Progenitor cell of endocrine pancreas (in vitro differentiated cells): ENCODE results near the gene RCE1. TPM values are rescaled to one million over a fixed set of nuclear protein-coding genes. Genes with fewer than 3 reads are reported as not detected.

Experiments used
- DNase-seq: peaks from one replicate; pipeline ENCODE4 v3.0.0; 2021; ENCODE audit warnings: low spot score; ENCODE audit not compliant: unreplicated experiment
- H3K27ac Mint-ChIP-seq: 2 replicates; pipeline ENCODE4 v1.8.0; 2021; ENCODE audit warnings: mild to moderate bottlenecking, moderate library complexity, mixed read lengths
- H3K27me3 Mint-ChIP-seq: 2 replicates; pipeline ENCODE4 v1.8.0; 2021; ENCODE audit warnings: mixed read lengths
- H3K36me3 Mint-ChIP-seq: 2 replicates; pipeline ENCODE4 v1.8.0; 2022; ENCODE audit warnings: mixed read lengths; ENCODE audit not compliant: insufficient read depth
- H3K4me1 Mint-ChIP-seq: 2 replicates; pipeline ENCODE4 v1.8.0; 2021; ENCODE audit warnings: low read depth, mixed read lengths
- H3K4me3 Mint-ChIP-seq: 2 replicates; pipeline ENCODE4 v1.8.0; 2021; ENCODE audit warnings: low read depth, mild to moderate bottlenecking, moderate library complexity, mixed read lengths
- H3K9me3 Mint-ChIP-seq: 2 replicates; pipeline ENCODE4 v1.8.0; 2021; ENCODE audit warnings: low read depth, mixed read lengths
- total RNA-seq: library from RNA; stranded (reverse); gene quantifications from 2 replicates; pipeline ENCODE4 v1.2.1, GENCODE V29; 2021
- TF ChIP-seq, protein P1 (sequence below): fragments of 200-600 bp; sonication (generic); IDR thresholded peaks from one replicate; pipeline ENCODE4 v1.5.0; 2021; ENCODE audit warnings: antibody characterized with exemption, mild to moderate bottlenecking; ENCODE audit not compliant: unreplicated experiment

The RCE1 gene
- total RNA-seq, 1 donor from 2014 or later, result 33.3 TPM

DNA sequence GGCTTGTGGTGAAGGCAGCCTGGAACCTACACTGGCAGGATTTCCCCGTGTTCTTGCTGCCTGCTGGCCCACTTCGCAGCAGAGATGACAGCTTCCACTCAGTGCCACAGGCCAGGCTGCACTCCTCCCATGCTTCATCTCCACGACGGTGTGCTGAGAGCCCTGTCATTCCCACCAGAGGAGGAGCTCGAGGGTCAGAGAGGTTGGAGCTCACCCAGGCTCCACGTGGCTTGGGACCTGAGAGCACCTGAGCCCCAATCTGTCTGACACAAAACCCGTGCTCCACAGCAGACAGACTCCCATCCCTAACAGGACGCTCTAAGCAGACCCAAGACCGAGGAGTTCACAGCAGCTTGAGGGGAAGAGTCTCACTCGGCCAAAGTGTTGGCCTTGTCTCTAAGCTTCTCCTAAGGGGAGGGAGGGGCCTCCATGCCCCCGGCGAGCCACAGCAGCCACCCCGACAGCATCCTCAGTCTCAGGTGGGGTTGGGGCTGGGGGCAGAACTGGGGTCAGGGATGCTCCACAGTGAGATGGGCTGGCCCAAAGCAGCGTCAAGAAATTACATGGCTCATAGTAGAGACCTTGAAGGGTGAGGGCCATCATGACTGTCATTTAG is 24.3 kb downstream of the RCE1 start:
- TF ChIP-seq, protein P1, sequence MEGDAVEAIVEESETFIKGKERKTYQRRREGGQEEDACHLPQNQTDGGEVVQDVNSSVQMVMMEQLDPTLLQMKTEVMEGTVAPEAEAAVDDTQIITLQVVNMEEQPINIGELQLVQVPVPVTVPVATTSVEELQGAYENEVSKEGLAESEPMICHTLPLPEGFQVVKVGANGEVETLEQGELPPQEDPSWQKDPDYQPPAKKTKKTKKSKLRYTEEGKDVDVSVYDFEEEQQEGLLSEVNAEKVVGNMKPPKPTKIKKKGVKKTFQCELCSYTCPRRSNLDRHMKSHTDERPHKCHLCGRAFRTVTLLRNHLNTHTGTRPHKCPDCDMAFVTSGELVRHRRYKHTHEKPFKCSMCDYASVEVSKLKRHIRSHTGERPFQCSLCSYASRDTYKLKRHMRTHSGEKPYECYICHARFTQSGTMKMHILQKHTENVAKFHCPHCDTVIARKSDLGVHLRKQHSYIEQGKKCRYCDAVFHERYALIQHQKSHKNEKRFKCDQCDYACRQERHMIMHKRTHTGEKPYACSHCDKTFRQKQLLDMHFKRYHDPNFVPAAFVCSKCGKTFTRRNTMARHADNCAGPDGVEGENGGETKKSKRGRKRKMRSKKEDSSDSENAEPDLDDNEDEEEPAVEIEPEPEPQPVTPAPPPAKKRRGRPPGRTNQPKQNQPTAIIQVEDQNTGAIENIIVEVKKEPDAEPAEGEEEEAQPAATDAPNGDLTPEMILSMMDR, result no peak
- DNase-seq, result no peak

DNA sequence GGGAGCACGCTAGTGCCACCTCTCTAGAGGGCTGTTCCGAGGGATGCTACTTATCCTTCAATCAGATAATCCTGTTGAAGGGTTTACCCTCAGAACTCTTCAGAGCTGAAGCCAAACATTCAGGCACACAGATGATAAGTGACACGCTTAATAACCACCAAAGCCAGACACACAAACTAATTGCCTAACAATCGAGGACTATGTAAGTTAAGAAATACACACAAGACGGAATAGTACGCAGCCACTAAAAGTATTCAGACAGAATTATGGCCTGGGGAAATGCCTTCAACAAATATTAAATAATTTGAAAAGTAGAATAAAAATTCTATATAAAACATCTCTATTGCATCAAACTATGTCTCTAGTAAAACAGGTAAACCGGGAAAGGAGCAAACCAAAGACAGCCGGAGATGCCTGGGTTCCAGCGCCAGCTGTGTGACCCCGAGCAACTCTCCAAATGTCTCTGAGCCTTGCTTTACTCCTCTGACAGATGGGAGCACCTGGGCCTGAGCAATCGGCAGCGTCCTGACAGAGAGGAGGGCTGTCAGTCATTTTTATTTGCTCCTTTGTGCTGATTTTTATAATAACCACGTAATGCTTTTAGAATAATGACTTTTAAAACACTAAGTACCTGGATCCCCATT is 25.0 kb downstream of the RCE1 start:
- Mint-ChIP-seq H3K4me1 (no peaks in the 10 kb centered on the region), H3K36me3 (no peaks in the 10 kb centered on the region), H3K4me3 (no peak overlapping the region), H3K9me3 (no peaks in the 10 kb centered on the region), H3K27ac (no peak overlapping the region), H3K27me3 (no peaks in the 10 kb centered on the region)
- TF ChIP-seq, protein P1, result no peak
- DNase-seq, result no peak

More for the DNA sequence above, 24.3 kb downstream of the RCE1 start:
- Mint-ChIP-seq H3K4me1 (no peaks in the 10 kb centered on the region), H3K9me3 (no peaks in the 10 kb centered on the region), H3K27me3 (no peaks in the 10 kb centered on the region), H3K36me3 (no peaks in the 10 kb centered on the region), H3K27ac (no peak overlapping the region), H3K4me3 (no peak overlapping the region)

DNA sequence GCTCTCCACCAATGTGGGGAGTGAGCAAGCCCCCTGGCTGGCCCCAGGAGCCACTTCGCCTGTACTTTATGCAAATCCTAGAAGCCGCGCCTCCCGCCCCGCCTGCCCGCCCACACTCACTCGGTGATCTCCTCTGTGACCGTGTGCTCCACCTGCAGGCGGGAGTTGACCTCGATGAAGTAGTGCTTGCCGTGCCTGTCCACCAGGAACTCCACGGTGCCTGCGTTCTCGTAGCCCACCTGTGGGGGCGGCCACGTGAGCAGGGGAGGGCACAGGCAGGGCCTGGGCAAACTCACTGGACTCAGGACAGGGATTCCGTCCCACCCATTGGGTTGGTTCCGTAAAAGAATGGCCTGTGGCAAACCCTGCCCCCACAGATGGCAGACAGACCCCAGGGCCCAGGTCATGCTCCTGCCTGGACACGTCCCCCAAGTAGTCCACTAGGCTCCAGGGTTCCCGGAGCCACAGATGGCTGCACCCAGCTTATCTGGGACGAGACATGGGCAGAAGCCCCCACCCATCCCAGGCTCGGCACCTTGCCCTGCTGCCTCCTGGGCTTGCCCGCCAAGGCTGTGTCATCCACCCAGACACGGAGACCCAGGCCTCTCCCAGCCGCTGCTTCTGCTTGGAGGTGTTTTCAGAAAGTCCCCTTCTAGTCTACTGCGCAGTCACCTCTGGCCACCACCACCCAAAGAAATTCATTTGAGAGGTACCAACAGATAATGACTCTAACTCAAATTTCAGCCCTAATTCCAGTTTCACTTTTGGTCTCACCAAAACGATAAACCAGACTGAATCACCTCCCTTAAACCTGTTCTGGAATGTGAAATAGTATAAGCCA is 25.7 kb downstream of the RCE1 start:
- TF ChIP-seq, protein P1, result peak; percentile 61
- Mint-ChIP-seq H3K4me1 (no peaks in the 10 kb centered on the region), H3K27me3 (no peaks in the 10 kb centered on the region), H3K27ac (no peak overlapping the region), H3K4me3 (no peak overlapping the region), H3K36me3 (no peaks in the 10 kb centered on the region), H3K9me3 (no peaks in the 10 kb centered on the region)
- DNase-seq, result peak; percentile 61

DNA sequence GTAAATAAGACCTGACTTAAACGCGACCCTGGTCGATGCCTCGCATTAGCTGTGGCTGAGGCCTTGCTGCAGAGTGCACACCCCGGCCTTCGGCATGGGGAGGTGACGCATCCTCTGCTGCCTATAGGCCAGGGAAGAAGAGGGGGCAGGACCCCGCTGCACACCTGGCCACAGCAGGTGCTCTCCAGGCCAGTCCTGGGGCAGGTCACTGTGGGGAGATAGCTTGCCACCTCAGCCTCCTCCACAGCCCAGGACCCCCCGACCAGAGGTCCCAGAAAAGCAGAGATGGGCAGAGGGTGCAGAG is 26.3 kb downstream of the RCE1 start:
- TF ChIP-seq, protein P1, result no peak
- DNase-seq, result no peak
- H3K27ac Mint-ChIP-seq, result no peak overlapping the region
- no peaks in the 10 kb centered on the region for H3K9me3 Mint-ChIP-seq
- H3K4me1 Mint-ChIP-seq, result no peaks in the 10 kb centered on the region
- H3K4me3 Mint-ChIP-seq, result no peak overlapping the region
- H3K36me3 Mint-ChIP-seq, result no peaks in the 10 kb centered on the region
- peaks cover 4% of the 10 kb centered on the region for H3K27me3 Mint-ChIP-seq

DNA sequence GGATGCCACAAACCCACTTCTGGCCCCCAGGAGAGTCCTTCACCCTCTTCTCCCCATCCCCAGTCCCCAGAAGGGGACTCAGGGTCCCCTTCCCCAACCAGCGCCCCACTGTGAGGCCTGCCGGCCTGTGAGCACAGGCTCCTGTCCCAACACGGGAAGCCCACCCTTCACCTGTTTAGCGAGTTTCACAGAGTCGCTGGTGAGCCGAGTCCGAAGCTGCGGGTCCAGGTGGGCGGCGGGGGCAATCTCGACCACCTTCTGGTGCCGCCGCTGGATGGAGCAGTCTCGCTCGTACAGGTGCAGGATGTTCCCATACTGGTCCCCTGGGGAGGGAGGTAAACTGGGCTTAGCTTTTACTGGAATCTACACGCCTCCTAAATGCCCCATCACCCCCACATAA is 26.9 kb downstream of the RCE1 start:
- Mint-ChIP-seq H3K36me3 (no peaks in the 10 kb centered on the region), H3K9me3 (no peaks in the 10 kb centered on the region), H3K27me3 (peaks cover 10% of the 10 kb centered on the region), H3K27ac (no peak overlapping the region), H3K4me3 (no peak overlapping the region), H3K4me1 (no peaks in the 10 kb centered on the region)
- TF ChIP-seq, protein P1, result no peak
- no peak for DNase-seq
